NCI-H2196 (cell line): Measurements from ENCODE around the gene CHRNA9.
A peak's percentile ranks its signal among the peaks of the same experiment; 100 is the strongest.

ENCODE experiments used
- DNase-seq: peaks from one replicate; lab custom pipeline; 2025; ENCODE audit not compliant: unreplicated experiment; lab: John Stamatoyannopoulos, UW

CHRNA9 gene

DNA sequence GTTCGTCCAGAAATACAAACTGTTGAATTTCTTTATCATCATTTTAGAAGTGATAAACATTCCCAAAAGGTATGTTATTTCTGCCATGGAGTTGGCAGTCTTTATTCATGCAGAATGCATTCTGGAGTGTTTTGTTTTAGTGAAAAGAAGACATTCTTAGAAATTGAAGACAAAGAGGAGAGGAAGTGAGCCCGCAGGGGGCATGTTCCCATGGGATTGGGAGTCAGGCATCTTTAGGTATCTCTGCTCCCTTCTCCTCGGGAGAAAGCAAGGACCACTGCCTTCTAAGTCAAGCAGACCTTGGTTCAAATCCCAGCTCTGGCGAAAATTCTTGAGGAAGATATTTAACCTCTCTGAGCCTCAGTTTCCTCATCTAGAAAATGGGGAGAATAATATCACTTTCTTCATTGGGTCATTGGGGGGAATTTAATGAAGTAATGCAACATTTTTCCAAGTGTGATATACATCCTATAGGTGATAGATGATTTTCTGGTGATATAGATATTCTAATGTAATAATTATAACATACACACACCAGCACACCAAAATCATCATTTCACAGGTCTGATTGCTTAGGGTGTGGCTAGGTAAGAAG, 26.5 kb upstream of the CHRNA9 start:
- DNase-seq = no peak

DNA sequence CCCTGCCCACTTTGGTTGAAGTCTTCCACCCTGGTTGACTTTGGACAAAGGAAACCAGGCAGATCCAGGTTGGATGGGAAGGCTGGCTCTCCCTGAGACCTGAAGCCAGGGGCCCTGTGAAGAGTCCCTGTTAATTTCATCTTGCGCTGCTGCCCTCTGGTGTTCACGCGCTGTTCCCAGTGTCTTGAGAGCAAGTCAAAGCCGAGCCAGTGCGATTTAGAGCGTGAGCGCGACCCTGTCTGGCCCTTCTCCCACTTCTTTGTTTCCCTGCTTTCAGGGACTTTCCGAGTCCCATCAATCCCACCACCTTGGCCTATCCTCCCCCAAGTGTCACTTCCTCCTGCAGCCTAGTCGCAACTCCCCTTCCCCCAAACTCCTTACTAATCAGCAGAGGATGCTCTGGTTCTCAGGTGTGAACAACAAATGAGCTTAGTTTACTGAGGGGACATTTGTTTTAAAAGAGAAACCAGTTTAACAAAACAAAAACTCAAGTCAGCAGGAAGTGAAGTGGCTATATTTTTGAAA, 25.8 kb upstream of the CHRNA9 start:
- DNase-seq = no peak

DNA sequence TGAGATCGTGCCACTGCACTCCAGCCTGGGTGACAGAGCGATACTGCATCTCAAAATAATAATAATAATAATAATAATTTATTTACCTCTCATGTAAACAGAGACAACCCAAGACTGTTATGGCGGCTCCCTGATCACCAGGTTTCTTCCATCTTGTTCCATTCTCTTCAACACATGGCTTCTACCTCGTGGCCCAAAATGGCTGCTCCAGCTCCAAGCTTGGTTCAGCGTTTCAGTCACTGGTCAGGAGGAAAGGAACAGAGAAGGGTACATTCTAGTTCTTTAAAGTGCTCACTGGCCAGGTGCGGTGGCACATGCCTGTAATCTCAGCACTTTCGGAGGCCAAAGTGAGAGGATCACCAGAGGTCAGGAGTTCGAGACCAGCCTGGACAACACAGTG, 24.9 kb upstream of the CHRNA9 start:
- no peak for DNase-seq

GRCh38 chr4:40311811-40312346, 23.3 kb upstream of the CHRNA9 start:
- no peak for DNase-seq

DNA sequence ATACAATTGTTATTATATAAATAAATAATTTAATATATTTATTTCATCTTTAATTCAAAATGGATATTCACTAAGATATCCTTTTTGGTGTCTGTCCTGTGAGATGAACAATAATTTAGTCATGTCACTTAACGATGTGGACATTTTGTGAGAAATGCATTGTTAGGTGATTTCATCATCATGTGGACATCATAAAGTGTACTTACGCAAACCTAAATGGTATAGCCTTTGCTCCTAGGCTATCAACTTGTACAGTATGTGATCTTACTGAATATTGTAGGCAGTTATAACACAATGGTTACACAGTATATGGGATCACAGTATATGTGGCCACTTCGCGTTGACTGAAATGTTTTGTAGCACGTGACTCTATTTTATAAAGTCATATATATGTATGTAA, 20.2 kb upstream of the CHRNA9 start:
- no peak for DNase-seq

DNA sequence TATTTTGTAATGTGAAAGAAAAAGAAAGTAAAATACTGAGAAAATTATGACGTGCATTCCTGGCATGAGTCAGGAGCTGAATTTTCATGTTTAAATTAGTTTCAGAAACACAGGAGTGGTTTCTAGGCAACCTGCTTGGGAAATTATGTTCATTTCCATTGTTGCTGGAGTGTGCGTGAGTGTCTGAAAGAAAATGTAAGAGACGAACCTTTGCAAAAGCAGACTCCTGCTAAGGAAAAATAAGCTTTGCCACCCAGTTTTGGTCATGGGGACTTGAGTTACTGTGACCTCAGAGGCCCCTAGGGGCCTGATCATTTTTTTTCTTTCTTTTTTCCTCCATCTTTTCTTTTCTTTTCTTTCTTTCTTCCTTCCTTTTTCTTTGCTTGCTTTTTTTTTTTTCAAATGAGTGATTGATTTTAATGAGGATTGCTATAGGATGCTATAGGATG, 18.8 kb upstream of the CHRNA9 start:
- DNase-seq = no peak

DNA sequence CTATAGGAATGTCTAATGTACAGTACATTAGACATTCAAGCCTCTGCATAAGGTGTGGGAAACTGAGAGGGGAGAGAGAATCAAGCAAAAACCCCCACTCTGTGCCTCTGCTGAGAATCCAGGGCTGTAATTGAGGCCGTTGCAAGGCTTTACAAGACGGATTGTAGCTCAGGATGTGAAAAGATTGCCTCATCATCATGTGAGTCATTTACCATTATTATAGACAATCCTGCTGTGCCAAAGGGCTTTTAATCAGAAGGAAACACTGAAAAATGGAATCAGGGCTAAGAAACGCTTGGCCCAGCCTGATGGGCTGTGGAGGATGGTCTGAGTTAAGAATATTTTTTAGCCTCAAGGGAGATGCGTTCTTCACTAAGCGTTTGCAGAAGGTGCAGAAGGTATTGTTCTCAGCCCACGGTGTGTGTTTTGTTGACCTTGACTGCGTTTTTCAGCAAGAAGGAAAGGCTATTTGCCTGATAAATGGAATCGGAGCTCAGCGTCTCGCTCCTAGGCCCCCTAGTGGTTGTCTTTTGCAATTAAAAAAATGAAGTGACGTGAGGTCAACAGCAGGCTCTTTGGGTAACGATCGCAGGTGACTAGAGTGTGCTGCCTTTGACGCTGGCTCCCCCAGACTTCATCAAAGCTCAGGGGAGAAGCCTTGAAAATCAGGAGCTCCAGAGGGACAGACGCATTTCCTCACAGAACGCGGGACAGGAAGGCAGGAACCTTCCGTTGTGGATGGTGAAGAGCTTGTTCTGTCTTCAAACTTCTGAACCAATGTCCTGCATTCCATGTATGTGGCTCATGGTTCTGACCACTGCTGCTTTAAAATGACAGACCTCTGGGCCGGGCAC, 18.1 kb upstream of the CHRNA9 start:
- DNase-seq = no peak

GRCh38 chr4:40317916-40318658, 17.0 kb upstream of the CHRNA9 start:
- no peak for DNase-seq

DNA sequence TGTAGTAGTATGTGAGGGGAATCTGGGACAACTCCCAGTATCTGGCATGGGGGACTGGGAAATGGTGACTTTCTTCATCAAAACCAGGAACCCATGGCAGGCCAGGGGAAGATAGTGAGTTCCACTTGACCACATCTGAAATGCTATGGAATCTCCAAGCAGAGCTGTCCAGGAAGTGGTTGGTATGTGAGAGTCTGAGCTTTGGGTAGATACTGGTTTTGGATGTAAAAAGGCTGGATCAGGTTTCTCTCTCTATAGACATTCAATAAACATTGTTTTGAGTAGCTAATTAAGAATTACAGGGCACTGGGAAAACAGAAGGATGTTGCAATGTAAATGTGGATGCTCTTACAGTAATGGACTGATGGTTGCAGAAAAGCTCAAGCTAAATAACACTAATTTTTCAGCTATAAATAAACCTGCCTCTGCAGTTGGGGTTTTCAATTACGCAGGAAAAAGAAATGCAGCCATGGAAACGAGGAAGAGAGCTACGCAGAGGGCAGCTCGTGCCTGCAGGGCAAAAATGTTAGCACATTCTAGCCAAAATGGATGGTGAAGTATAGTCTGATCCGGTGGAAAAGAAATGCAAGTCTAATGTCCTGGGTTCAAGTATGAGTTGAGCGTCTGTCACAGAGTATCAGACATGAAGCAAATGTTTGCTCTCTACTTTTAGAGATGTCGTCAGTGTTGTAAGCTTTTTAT, 13.4 kb upstream of the CHRNA9 start:
- peak; percentile 28 for DNase-seq

GRCh38 chr4:40322811-40323210, 12.3 kb upstream of the CHRNA9 start:
- peak; percentile 13 for DNase-seq

DNA sequence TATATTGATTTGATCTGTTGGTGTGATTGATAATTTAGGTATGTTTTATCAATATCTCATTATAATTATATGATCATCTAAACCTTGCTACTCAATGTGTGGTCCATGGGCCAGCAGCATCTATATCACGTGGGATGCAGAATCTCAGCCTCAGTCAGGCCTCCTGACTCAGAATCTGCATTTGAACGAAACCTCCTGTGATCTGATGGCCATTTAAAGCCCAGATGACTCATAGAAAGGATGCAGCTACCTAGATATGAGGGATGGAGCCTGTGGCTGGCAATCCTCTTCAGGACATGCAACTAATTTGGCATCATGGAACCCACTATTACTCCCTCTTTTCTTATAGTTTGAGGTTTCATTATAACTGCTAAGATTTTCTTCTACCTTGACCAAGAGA, 11.3 kb upstream of the CHRNA9 start:
- no peak for DNase-seq

GRCh38 chr4:40325406-40326019, 9.6 kb upstream of the CHRNA9 start:
- DNase-seq = peak; percentile 75

- no peak for DNase-seq
These were observed 7.8 kb upstream of the CHRNA9 start for GRCh38 chr4:40327340-40327739.

GRCh38 chr4:40328383-40328782, 6.8 kb upstream of the CHRNA9 start:
- no peak for DNase-seq

DNA sequence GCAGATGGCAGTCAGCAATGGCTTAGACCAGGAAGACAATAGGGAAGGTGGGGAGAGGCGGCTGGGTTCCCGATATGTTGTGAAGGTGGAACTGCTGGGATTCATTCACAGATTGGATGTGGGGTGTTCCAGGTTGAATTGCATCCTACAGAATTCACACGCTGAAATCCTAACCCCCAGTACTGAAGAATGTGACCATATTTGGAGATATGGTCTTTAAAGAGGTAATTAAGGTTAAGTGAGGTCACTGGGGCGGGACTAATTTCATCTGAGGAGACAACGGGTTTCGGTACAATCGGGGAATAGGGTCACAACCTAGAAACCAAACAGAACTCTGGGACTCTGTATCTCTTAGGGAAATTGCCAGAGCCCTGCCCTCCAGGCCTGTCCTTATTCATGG, 5.3 kb upstream of the CHRNA9 start:
- DNase-seq = no peak

GRCh38 chr4:40330536-40330935, 4.6 kb upstream of the CHRNA9 start:
- DNase-seq = no peak

GRCh38 chr4:40331101-40331745, 3.9 kb upstream of the CHRNA9 start:
- no peak for DNase-seq

DNA sequence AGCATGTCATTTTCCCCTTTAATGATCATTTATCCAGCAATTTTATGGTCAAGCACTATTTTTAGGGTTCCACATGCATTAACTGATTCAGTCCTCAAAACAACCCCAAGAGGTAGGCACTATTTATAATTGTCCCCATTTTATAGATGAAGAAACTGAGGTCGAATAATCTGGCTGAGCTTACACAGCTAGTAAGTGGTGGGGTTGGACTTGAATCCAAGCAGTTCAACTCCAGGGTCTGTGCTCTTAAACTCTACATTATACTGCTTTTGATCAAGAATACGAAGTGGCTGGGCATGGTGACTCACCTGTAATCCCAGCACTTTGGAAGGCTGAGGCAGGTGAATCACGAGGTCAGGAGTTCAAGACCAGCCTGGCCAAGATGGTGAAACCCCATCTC, 3.2 kb upstream of the CHRNA9 start:
- no peak for DNase-seq

- DNase-seq = peak; percentile 59
These were observed 1.2 kb upstream of the CHRNA9 start for GRCh38 chr4:40333921-40334352.

- DNase-seq = no peak
These were observed 377 bp downstream of the CHRNA9 start for GRCh38 chr4:40335525-40335894.
